GM12878 (cell line): ENCODE measurements around the gene RIPK4. TPM values are rescaled to one million over a fixed set of nuclear protein-coding genes. Genes with fewer than 3 reads are reported as not detected.

ENCODE experiments used
- ATAC-seq: fragments of 200-7000 bp; cut with Tn5 transposase; 3 replicates; pipeline ENCODE4 v1.9.1; 2020; ENCODE audit warnings: mild to moderate bottlenecking, moderate library complexity
- BruUV-seq: library from RNA; stranded (reverse); fragments of 400-500 nt; replicated peaks from 2 replicates; lab custom pipeline; 2021; lab: Mats Ljungman, UMichigan
- CTCF ChIA-PET: fragments of 300-600 bp; sonication (Branson Sonifier 250); formaldehyde crosslinking; extraction: SDS; loops from one replicate; lab custom pipeline; 2021; ENCODE audit warnings: inconsistent platforms; lab: Yijun Ruan, JAX
- POLR2A ChIA-PET: fragments of 350-600 bp; formaldehyde crosslinking; extraction: SDS; loops from one replicate; lab custom pipeline; 2021; ENCODE audit warnings: inconsistent platforms; lab: Charles Lee
- RAD21 ChIA-PET: fragments of 300-600 bp; sonication (Branson Sonifier 250); formaldehyde crosslinking; loops from one replicate; lab custom pipeline; 2023; ENCODE audit warnings: antibody characterized with exemption; ENCODE audit not compliant: unreplicated experiment; lab: Charles Lee
- SMC1A ChIA-PET: fragments of 300-600 bp; sonication (Branson Sonifier 250); formaldehyde crosslinking; loops from one replicate; lab custom pipeline; 2023; ENCODE audit not compliant: unreplicated experiment, uncharacterized antibody; lab: Charles Lee
- DNase-seq: peaks from one replicate; pipeline ENCODE4 v3.0.0-alpha.2; 2011; ENCODE audit warnings: low read depth, low spot score
- FAIRE-seq: peaks from 3 replicates; lab custom pipeline; 2011; peaks lifted over from hg19 to GRCh38; lab: Jason Lieb, UNC
- H2AFZ ChIP-seq: 2 replicates; pipeline ENCODE4 v1.6.0; 2011; ENCODE audit warnings: low read depth, low read length, control low read depth; ENCODE audit not compliant: control insufficient read depth
- H3K27ac ChIP-seq: 2 replicates; pipeline ENCODE4 v1.5.1; 2011; ENCODE audit warnings: control low read depth; ENCODE audit not compliant: control insufficient read depth, insufficient read depth
- H3K27me3 ChIP-seq, 2 experiments: replicated peaks in 1 of 2; 2 replicates each; pipeline versions ENCODE4 v1.6.0 to v1.6.1; 2011; ENCODE audit warnings: low read length in 1 of 2; ENCODE audit not compliant: control insufficient read depth in 2 of 2, insufficient read depth in 2 of 2
- H3K36me3 ChIP-seq, 2 experiments: 2 replicates each; pipeline ENCODE4 v1.5.1; 2011; ENCODE audit warnings: low read length in 1 of 2; ENCODE audit not compliant: control insufficient read depth in 2 of 2, insufficient read depth in 2 of 2
- H3K4me1 ChIP-seq: 2 replicates; pipeline ENCODE4 v1.6.1; 2011; ENCODE audit warnings: mild to moderate bottlenecking, low read length, moderate library complexity, mixed read lengths; ENCODE audit not compliant: control insufficient read depth, insufficient read depth
- H3K4me2 ChIP-seq: 2 replicates; pipeline ENCODE4 v1.6.0; 2011; ENCODE audit warnings: control low read depth; ENCODE audit not compliant: control insufficient read depth, insufficient read depth
- H3K4me3 ChIP-seq: fragments of 200-600 bp; sonication (generic); 2 replicates; pipeline ENCODE4 v1.5.1; 2016
- H3K79me2 ChIP-seq: 2 replicates; pipeline ENCODE4 v1.6.0; 2011; ENCODE audit warnings: low read length; ENCODE audit not compliant: control insufficient read depth, insufficient read depth
- H3K9ac ChIP-seq: 2 replicates; pipeline ENCODE4 v1.8.0; 2011; ENCODE audit warnings: low read length, control low read depth, mixed read lengths; ENCODE audit not compliant: control insufficient read depth, insufficient read depth
- H3K9me3 ChIP-seq: replicated peaks from 3 replicates; pipeline ENCODE4 v1.5.1; 2011; ENCODE audit warnings: mild to moderate bottlenecking, low read length; ENCODE audit not compliant: control insufficient read depth, insufficient read depth
- H4K20me1 ChIP-seq: 2 replicates; pipeline ENCODE4 v1.6.0; 2011; ENCODE audit not compliant: control insufficient read depth, insufficient read depth
- EED ChIP-seq: sonication (generic); IDR thresholded peaks from 2 replicates; pipeline ENCODE4 v1.6.1; 2016; ENCODE audit warnings: antibody characterized with exemption, low read depth
- KDM1A ChIP-seq: fragments of 200-600 bp; sonication (generic); IDR thresholded peaks from 2 replicates; pipeline ENCODE4 v1.6.1; 2016; ENCODE audit warnings: borderline replicate concordance
- NR2C2 ChIP-seq: IDR thresholded peaks from 2 replicates; pipeline ENCODE4 v1.6.1; 2011; ENCODE audit warnings: borderline replicate concordance, low read depth; ENCODE audit not compliant: control insufficient read depth, insufficient read length
- PML ChIP-seq: IDR thresholded peaks from 2 replicates; pipeline ENCODE4 v1.6.1; 2012; ENCODE audit warnings: low read length, inconsistent platforms
- RB1 ChIP-seq: fragments of 450-650 bp; formaldehyde crosslinking; IDR thresholded peaks from 2 replicates; pipeline ENCODE4 v1.6.1; 2017; ENCODE audit warnings: mild to moderate bottlenecking, borderline replicate concordance
- RBBP5 ChIP-seq: fragments of 200-600 bp; sonication (generic); conservative IDR thresholded peaks from 2 replicates; pipeline ENCODE4 v1.6.1; 2016
- SMC3 ChIP-seq: IDR thresholded peaks from 2 replicates; pipeline ENCODE4 v1.6.1; 2011; ENCODE audit warnings: low read length, improper control_type of control experiment, borderline replicate concordance
- SPI1 ChIP-seq: IDR thresholded peaks from 2 replicates; pipeline ENCODE4 v1.6.1; 2011; ENCODE audit warnings: low read depth, mild to moderate bottlenecking, low read length, moderate library complexity, borderline replicate concordance; ENCODE audit not compliant: insufficient read depth
- STAT1 ChIP-seq: fragments of 450-650 bp; conservative IDR thresholded peaks from 2 replicates; pipeline ENCODE4 v1.6.1; 2014; ENCODE audit warnings: antibody characterized with exemption, mild to moderate bottlenecking
- YBX1 ChIP-seq: fragments of 450-650 bp; IDR thresholded peaks from 2 replicates; pipeline ENCODE4 v1.6.1; 2016; ENCODE audit warnings: antibody characterized with exemption
- ZNF24 ChIP-seq: fragments of 450-650 bp; IDR thresholded peaks from 2 replicates; pipeline ENCODE4 v1.6.1; 2017; ENCODE audit warnings: antibody characterized with exemption, mild to moderate bottlenecking
- WGBS: methylation state at CpG from one replicate; pipeline ENCODE4 v1.1.6; 2016; ENCODE audit warnings: low lambda C conversion rate; ENCODE audit not compliant: insufficient replicate concordance, insufficient coverage; ENCODE audit errors: missing lambda C conversion rate; 5-methylcytosine and 5-hydroxymethylcytosine counted together
- in situ Hi-C: fragments of 300-500 bp; cut with MboI; formaldehyde crosslinking; loops from 9 replicates; pipeline ENCODE4 v1.14.3; 2018; ENCODE audit warnings: mixed read lengths
- intact Hi-C: fragments of 100-400 bp; cut with micrococcal nuclease; formaldehyde crosslinking; loops from one replicate; pipeline ENCODE4 v1.14.2; 2022; ENCODE audit not compliant: unreplicated experiment
- polyA plus RNA-seq, 11 experiments: library from polyadenylated mRNA; depleted of rRNA in 4 of 11; unstranded in 6 of 11; stranded (reverse) in 5 of 11; fragments of >200 nt; fragmentation: Nextera tagmentation in 4 of 11; fragmentation: Illumina TruSeq in 1 of 11; extraction: Ambion mirVana in 4 of 11; extraction: Trizol in 1 of 11; gene quantifications; 1 replicate in 1 of 11; 2 replicates in 10 of 11; pipeline versions ENCODE4 v1.2.1 to v1.2.3, GENCODE V29; 2011 to 2016; ENCODE audit warnings: inconsistent platforms in 2 of 11, missing spikeins in 2 of 11, low read depth in 1 of 11
- total RNA-seq, 4 experiments: library from RNA; depleted of rRNA in 3 of 4; stranded (reverse); fragments of >200 nt in 3 of 4; fragmentation: Illumina TruSeq in 1 of 4; extraction: Trizol in 1 of 4; gene quantifications; 2 replicates each; pipeline versions ENCODE4 v1.2.1 to v1.2.3, GENCODE V29; 2013 to 2021
- TF ChIP-seq, protein P1 (sequence below): fragments of 150-350 bp; IDR thresholded peaks from 2 replicates; pipeline ENCODE4 v1.6.1; 2016; ENCODE audit warnings: low read depth, low read length
- TF ChIP-seq, protein P2 (sequence below): fragments of 450-650 bp; IDR thresholded peaks from 2 replicates; pipeline ENCODE4 v1.6.1; 2017; ENCODE audit warnings: mild to moderate bottlenecking, moderate library complexity
- TF ChIP-seq, protein P3 (sequence below): fragments of 450-650 bp; IDR thresholded peaks from 2 replicates; pipeline ENCODE4 v1.6.1; 2016; ENCODE audit warnings: mild to moderate bottlenecking
- TF ChIP-seq, protein P4 (sequence below): IDR thresholded peaks from 2 replicates; pipeline ENCODE4 v1.6.1; 2011; ENCODE audit warnings: low read depth, low read length, improper control_type of control experiment, borderline replicate concordance

Gene RIPK4
- total and polyA plus RNA-seq, 10 of the 15 experiments (the other 5 are each of a cell fraction or from before 2014, with no cell fraction given), result 0.05 TPM; not detected in 9

DNA sequence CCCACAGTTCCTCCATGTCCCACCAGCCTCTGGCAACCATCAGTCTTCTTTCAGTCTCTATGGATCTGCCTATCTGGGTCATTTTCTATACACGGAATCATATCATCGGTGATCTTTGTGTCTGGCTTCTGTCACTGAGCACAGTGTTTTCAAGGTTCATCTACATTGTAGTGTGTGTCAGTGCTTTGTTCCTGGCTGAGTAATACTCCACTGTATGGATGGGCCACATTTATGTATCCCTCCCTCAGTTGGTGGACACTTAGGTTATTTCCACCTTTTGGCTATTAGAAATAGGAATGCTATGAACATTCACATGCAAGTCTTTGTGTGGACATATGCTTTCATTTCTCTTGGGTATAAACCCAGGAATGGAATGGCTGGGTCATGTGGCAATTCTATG is 46.6 kb downstream of the RIPK4 start:
- Histone ChIP-seq H3K4me3 (no peak overlapping the region), H2AFZ (no peak overlapping the region), H3K27me3 (peaks cover 1 to 2% of the 10 kb centered on the region in 2 experiments; a peak in 3 of 4 replicates), H3K4me2 (no peak overlapping the region), H3K9me3 (no peaks in the 10 kb centered on the region; the same call in 2 of the 3 replicates), H3K36me3 (no peaks in the 10 kb centered on the region), H3K79me2 (no peaks in the 10 kb centered on the region), H3K9ac (no peak overlapping the region), H3K27ac (no peak overlapping the region), H4K20me1 (no peaks in the 10 kb centered on the region), H3K4me1 (no peaks in the 10 kb centered on the region)
- ChIA-PET RAD21 (no interaction called here), POLR2A (no interaction called here), CTCF (no interaction called here), SMC1A (interaction anchor here (1.1 kb wide), 1 partner anchor 108 kb away, joined by 3 read pairs; no protein-coding TSS in a partner anchor)
- in situ Hi-C loops, result no loop called here
- ATAC-seq (no peak), DNase-seq (no peak), FAIRE-seq (no peak)
- BruUV-seq, result no TSS peak
- intact Hi-C loops, result no loop called here
- 74% methylated on average over 2 of the region's 2 CpGs for WGBS
- TF ChIP-seq SMC3 (no peak), RB1 (no peak), RBBP5 (no peak), EED (no peak), STAT1 (no peak), YBX1 (no peak), NR2C2 (no peak), KDM1A (no peak), PML (no peak), SPI1 (no peak), ZNF24 (no peak)
- TF ChIP-seq, protein P1, sequence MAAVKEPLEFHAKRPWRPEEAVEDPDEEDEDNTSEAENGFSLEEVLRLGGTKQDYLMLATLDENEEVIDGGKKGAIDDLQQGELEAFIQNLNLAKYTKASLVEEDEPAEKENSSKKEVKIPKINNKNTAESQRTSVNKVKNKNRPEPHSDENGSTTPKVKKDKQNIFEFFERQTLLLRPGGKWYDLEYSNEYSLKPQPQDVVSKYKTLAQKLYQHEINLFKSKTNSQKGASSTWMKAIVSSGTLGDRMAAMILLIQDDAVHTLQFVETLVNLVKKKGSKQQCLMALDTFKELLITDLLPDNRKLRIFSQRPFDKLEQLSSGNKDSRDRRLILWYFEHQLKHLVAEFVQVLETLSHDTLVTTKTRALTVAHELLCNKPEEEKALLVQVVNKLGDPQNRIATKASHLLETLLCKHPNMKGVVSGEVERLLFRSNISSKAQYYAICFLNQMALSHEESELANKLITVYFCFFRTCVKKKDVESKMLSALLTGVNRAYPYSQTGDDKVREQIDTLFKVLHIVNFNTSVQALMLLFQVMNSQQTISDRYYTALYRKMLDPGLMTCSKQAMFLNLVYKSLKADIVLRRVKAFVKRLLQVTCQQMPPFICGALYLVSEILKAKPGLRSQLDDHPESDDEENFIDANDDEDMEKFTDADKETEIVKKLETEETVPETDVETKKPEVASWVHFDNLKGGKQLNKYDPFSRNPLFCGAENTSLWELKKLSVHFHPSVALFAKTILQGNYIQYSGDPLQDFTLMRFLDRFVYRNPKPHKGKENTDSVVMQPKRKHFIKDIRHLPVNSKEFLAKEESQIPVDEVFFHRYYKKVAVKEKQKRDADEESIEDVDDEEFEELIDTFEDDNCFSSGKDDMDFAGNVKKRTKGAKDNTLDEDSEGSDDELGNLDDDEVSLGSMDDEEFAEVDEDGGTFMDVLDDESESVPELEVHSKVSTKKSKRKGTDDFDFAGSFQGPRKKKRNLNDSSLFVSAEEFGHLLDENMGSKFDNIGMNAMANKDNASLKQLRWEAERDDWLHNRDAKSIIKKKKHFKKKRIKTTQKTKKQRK, result no peak
- TF ChIP-seq, protein P2, sequence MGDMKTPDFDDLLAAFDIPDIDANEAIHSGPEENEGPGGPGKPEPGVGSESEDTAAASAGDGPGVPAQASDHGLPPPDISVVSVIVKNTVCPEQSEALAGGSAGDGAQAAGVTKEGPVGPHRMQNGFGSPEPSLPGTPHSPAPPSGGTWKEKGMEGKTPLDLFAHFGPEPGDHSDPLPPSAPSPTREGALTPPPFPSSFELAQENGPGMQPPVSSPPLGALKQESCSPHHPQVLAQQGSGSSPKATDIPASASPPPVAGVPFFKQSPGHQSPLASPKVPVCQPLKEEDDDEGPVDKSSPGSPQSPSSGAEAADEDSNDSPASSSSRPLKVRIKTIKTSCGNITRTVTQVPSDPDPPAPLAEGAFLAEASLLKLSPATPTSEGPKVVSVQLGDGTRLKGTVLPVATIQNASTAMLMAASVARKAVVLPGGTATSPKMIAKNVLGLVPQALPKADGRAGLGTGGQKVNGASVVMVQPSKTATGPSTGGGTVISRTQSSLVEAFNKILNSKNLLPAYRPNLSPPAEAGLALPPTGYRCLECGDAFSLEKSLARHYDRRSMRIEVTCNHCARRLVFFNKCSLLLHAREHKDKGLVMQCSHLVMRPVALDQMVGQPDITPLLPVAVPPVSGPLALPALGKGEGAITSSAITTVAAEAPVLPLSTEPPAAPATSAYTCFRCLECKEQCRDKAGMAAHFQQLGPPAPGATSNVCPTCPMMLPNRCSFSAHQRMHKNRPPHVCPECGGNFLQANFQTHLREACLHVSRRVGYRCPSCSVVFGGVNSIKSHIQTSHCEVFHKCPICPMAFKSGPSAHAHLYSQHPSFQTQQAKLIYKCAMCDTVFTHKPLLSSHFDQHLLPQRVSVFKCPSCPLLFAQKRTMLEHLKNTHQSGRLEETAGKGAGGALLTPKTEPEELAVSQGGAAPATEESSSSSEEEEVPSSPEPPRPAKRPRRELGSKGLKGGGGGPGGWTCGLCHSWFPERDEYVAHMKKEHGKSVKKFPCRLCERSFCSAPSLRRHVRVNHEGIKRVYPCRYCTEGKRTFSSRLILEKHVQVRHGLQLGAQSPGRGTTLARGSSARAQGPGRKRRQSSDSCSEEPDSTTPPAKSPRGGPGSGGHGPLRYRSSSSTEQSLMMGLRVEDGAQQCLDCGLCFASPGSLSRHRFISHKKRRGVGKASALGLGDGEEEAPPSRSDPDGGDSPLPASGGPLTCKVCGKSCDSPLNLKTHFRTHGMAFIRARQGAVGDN, result no peak
- TF ChIP-seq, protein P3, sequence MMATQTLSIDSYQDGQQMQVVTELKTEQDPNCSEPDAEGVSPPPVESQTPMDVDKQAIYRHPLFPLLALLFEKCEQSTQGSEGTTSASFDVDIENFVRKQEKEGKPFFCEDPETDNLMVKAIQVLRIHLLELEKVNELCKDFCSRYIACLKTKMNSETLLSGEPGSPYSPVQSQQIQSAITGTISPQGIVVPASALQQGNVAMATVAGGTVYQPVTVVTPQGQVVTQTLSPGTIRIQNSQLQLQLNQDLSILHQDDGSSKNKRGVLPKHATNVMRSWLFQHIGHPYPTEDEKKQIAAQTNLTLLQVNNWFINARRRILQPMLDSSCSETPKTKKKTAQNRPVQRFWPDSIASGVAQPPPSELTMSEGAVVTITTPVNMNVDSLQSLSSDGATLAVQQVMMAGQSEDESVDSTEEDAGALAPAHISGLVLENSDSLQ, result no peak
- TF ChIP-seq, protein P4, sequence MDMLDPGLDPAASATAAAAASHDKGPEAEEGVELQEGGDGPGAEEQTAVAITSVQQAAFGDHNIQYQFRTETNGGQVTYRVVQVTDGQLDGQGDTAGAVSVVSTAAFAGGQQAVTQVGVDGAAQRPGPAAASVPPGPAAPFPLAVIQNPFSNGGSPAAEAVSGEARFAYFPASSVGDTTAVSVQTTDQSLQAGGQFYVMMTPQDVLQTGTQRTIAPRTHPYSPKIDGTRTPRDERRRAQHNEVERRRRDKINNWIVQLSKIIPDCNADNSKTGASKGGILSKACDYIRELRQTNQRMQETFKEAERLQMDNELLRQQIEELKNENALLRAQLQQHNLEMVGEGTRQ, result no peak
